Renal cortical epithelial cell (primary cell): Measurements from ENCODE around the gene SLC44A4. TPM values are rescaled to one million over a fixed set of nuclear protein-coding genes. Genes with fewer than 3 reads are reported as not detected.
A peak's percentile ranks its signal among the peaks of the same experiment; 100 is the strongest.
"Not testable (repeated sequence)": the region's sequence is repeated elsewhere in the genome, so short reads cannot be mapped to it uniquely, and the experiment has no call there.

Source experiments
- DNase-seq: peaks from one replicate; pipeline ENCODE4 v3.0.0-alpha.2; 2011; ENCODE audit warnings: low read depth
- total RNA-seq: library from RNA; depleted of rRNA; stranded (reverse); fragments of >200 nt; gene quantifications from 2 replicates; pipeline ENCODE4 v1.2.3, GENCODE V29; 2014

SLC44A4 gene
- total RNA-seq, 1 donor from 2014 or later: 1.1 TPM

GRCh38 chr6:31829633-31830283 lies 49.0 kb downstream of the SLC44A4 start:
- DNase-seq: peak; percentile 57

DNA sequence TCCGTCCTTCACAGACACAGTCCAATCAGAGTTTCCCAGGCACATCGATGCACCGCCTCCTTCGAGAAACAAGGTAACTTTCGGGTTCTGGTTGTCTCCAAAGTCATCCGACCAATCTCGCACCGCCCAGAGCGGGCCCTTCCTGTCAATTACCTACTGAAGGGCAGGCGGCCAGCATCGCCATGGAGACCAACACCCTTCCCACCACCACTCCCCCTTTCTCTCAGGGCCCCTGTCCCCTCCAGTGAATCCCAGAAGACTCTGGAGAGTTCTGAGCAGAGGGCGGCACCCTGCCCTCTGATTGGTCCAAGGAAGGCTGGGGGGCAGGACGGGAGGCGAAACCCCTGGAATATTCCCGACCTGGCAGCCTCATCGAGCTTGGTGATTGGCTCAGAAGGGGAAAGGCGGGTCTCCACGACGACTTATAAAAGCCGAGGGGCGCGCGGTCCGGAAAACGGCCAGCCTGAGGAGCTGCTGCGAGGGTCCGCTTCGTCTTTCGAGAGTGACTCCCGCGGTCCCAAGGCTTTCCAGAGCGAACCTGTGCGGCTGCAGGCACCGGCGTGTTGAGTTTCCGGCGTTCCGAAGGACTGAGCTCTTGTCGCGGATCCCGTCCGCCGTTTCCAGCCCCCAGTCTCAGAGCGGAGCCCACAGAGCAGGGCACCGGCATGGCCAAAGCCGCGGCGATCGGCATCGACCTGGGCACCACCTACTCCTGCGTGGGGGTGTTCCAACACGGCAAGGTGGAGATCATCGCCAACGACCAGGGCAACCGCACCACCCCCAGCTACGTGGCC lies 51.3 kb downstream of the SLC44A4 start, which contains the start of gene HSPA1B:
Gene HSPA1B (plus strand): TSS at position 453 of the 794 bp plus-strand sequence. CDS start 213 bp downstream, at position 666.
- DNase-seq: peak; percentile 99

GRCh38 chr6:31826793-31827285 lies 52.0 kb downstream of the SLC44A4 start:
- DNase-seq: no peak

GRCh38 chr6:31825553-31825952 lies 53.2 kb downstream of the SLC44A4 start:
- DNase-seq: no peak

DNA sequence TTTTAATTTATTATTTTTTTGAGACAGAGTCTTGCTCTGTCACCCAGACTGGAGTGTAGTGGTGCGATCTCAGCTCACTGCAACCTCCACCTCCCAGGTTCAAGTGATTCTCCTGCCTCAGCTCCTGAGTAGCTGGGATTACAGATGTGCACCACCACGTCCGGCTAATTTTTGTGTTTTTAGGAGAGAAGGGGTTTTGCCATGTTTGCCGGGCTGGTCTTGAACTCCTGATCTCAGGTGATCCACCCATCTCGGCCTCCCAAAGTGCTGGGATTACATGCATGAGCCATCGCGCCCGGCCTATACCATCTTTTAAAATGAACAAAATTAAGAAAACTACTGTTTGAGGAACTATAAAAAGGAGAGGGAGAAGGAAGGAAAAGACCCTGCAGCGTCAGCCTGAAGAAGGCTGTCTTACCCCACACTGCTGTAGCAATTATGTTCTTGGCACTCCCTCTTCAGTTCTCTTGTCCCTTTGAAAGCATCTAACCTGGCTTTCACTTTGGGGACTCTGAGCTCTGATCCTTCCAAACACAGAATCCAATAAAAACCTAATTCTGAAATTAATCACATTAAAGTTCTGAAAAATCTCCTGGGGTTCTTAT lies 55.1 kb downstream of the SLC44A4 start:
- DNase-seq: not testable (repeated sequence)

- DNase-seq: peak; percentile 73
These were observed 56.6 kb downstream of the SLC44A4 start for GRCh38 chr6:31822036-31822821.

GRCh38 chr6:31821301-31822035 lies 57.3 kb downstream of the SLC44A4 start:
- DNase-seq: no peak

- DNase-seq: not testable (repeated sequence)
These were observed 58.4 kb downstream of the SLC44A4 start for GRCh38 chr6:31820399-31820798.

DNA sequence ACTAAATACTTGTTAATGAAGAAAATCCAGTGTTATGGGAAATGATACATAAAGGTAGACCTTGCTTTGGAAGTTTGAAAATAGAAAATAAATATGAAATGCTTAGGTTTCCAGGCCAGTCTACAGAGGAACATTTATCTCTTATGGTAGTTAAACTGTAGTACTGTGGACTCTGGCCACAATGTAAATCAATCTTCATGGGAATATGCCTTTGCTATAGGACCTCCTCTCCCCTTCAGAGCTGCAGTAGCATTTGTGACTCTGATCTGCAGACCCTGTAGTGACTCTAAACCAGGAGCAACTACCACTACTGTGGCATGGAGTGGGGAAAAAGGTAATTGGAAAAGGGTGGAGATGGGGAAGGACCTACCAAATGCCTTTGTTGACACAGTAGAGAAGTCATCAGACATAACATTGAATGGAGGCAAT lies 58.9 kb downstream of the SLC44A4 start:
- DNase-seq: no peak

DNA sequence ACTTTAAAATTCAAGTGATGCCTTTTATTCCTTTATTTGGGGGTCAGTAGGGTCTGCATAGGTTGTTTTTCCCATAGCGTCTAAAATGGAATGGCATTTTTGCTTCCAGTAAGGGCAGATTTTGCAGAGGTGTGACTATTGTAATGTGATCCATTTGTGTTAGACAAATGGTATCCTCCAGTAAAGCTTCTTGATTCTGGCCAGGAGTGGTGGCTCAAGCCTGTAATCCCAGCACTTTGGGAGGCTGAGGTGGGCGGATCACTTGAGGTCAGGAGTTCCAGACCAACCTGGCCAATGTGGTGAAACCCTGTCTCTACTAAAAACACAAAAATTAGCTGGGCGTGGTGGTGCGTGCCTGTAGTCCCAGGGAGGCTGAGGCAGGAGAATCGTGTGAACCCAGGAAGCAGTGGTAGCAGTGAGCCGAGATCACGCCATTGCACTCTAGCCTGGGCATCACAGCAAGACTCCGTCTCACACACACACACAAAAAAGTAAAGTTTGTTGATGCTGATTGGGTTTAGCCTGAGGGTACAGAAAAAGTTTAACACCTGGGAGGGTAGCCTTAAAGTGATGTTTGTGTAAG lies 60.8 kb downstream of the SLC44A4 start:
- not testable (repeated sequence) for DNase-seq

GRCh38 chr6:31817133-31817928 lies 61.5 kb downstream of the SLC44A4 start:
- peak; percentile 43 for DNase-seq

DNA sequence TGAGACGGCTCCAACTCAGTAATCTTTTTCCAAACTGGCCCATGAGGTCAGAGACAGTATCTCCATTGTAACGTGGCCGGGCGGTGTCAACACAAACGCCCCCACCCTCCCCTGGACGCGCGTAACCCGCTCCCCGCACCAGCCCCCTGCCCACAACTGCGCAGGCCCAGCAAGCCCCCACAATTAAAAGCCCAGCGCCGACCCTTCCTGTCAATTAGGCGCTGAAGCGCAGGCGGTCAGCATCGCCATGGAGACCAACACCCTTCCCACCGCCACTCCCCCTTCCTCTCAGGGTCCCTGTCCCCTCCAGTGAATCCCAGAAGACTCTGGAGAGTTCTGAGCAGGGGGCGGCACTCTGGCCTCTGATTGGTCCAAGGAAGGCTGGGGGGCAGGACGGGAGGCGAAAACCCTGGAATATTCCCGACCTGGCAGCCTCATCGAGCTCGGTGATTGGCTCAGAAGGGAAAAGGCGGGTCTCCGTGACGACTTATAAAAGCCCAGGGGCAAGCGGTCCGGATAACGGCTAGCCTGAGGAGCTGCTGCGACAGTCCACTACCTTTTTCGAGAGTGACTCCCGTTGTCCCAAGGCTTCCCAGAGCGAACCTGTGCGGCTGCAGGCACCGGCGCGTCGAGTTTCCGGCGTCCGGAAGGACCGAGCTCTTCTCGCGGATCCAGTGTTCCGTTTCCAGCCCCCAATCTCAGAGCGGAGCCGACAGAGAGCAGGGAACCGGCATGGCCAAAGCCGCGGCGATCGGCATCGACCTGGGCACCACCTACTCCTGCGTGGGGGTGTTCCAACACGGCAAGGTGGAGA lies 63.6 kb downstream of the SLC44A4 start, which contains the start of the genes HSPA1A and HSPA1L:
Gene HSPA1A (plus strand): TSS at position 519 of the 814 bp plus-strand sequence. CDS start 214 bp downstream, at position 733.
Gene HSPA1L (minus strand): TSS at position 259 of the 814 bp plus-strand sequence. CDS start 3,311 bp downstream, outside the sequence.
- peak; percentile 88 for DNase-seq

DNA sequence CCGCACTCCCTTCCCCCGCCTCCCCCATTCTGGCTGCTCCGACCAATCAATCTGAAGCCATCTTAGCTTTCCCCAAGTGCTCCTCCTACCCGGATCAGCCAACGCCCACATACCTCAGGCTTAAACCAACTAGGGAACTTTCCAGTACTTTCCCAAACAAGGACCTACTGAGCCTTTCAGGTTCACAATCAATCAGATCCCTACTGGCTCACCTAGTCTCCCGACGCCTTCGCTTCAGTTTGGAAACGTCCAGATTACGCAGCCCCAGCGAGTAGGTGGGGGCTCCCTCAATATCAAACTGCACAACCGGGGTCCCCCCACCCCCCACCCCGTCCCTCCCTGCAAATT lies 64.1 kb downstream of the SLC44A4 start:
- peak; percentile 99 for DNase-seq

GRCh38 chr6:31813465-31813849 lies 65.3 kb downstream of the SLC44A4 start:
- no peak for DNase-seq
